Measurements from ENCODE around the gene ANGPTL4.
"Not testable (repeated sequence)": the region's sequence is repeated elsewhere in the genome, so short reads cannot be mapped to it uniquely, and the experiment has no call there.

GRCh38 chr19:8410718-8411117 is 46.8 kb downstream of the ANGPTL4 start:
- TF ChIP-seq POLR2AphosphoS5 (IDR thresholded peaks at IDR 0.05): peak in 1 of 3 donors; percentile 8
- TF ChIP-seq CTCF (IDR thresholded peaks at IDR 0.05 in 8 of 11, conservative IDR thresholded peaks at IDR 0.05 in 3 of 11): not testable (repeated sequence)
